Measurements from ENCODE around the gene SLC9A3. TPM values are rescaled to one million over a fixed set of nuclear protein-coding genes. Genes with fewer than 3 reads are reported as not detected.

Gene SLC9A3
- total RNA-seq, 2 experiments from 2014 or later: 2.3 to 2.5 TPM

- H3K4me3 Mint-ChIP-seq: peak overlapping the region; percentile 87
These were observed 52.5 kb downstream of the SLC9A3 start for GRCh38 chr5:471750-472058.

GRCh38 chr5:470961-471749 is 53.1 kb downstream of the SLC9A3 start:
- intact Hi-C loops (cut with DNase I, micrococcal nuclease): loop anchor here in 1 of 2 experiments (5.0 kb wide), 2 partner anchors 199 to 249 kb away; partner anchors contain the start of gene PDCD6
- CTCF ChIA-PET: interaction anchor here (1.2 kb wide), 1 partner anchor 24 kb away, joined by 4 read pairs; no protein-coding TSS in a partner anchor
- no peak for ATAC-seq (ENCODE audit: poor library complexity)
- DNase-seq: peak in 1 of 14 experiments; percentile 4
- H3K4me1 Mint-ChIP-seq (ENCODE audit: low read depth): peaks cover 27% of the 10 kb centered on the region
- Histone ChIP-seq H3K4me1 (ENCODE audit: insufficient read depth, low read length) (peaks cover 42% of the 10 kb centered on the region), H3K36me3 (ENCODE audit: insufficient read depth, low read length) (peaks cover 19% of the 10 kb centered on the region), H3K4me3 (ENCODE audit: low read length) (peak overlapping the region; percentile 63), H3K27ac (ENCODE audit: low read depth in 1 of 2, low read length in 2 of 2) (no peak overlapping the region), H3K9me3 (ENCODE audit: control insufficient read depth in 1 of 2, insufficient read depth in 1 of 2, low read length in 2 of 2) (peaks cover 0 to 6% of the 10 kb centered on the region in 2 experiments), H3K27me3 (ENCODE audit: control insufficient read depth in 1 of 2, insufficient read depth in 2 of 2, low read length in 2 of 2) (peaks cover 5 to 14% of the 10 kb centered on the region in 2 experiments)
- H3K27ac Mint-ChIP-seq: peak overlapping the region; percentile 87
- H3K27me3 Mint-ChIP-seq: peaks cover 9% of the 10 kb centered on the region
- H3K4me3 Mint-ChIP-seq: peak overlapping the region; percentile 87
- no peaks in the 10 kb centered on the region for H3K9me3 Mint-ChIP-seq
- TF ChIP-seq CTCF (IDR thresholded peaks at IDR 0.05): no peak
- H3K36me3 Mint-ChIP-seq (ENCODE audit: low read depth): peaks cover 16% of the 10 kb centered on the region
- POLR2A ChIA-PET: interaction anchor here (1.0 to 3.2 kb wide), 6 partner anchors 7 to 141 kb away, joined by 4 to 22 read pairs (median 4); partner anchors contain the start of genes CEP72 and EXOC3

More at GRCh38 chr5:471750-472058, 52.5 kb downstream of the SLC9A3 start:
- Mint-ChIP-seq H3K27me3 (peaks cover 9% of the 10 kb centered on the region), H3K4me1 (ENCODE audit: low read depth) (peaks cover 27% of the 10 kb centered on the region), H3K9me3 (no peaks in the 10 kb centered on the region), H3K27ac (peak overlapping the region; percentile 87), H3K36me3 (ENCODE audit: low read depth) (peaks cover 16% of the 10 kb centered on the region)
- TF ChIP-seq CTCF (IDR thresholded peaks at IDR 0.05): no peak
- H3K4me1 ChIP-seq (ENCODE audit: insufficient read depth, low read length): peaks cover 42% of the 10 kb centered on the region
- no peak for ATAC-seq (ENCODE audit: poor library complexity)
- peaks cover 18% of the 10 kb centered on the region for H3K36me3 ChIP-seq (ENCODE audit: insufficient read depth, low read length)
- no peak for DNase-seq
- ChIA-PET CTCF (interaction anchor here (1.2 kb wide), 1 partner anchor 25 kb away, joined by 4 read pairs; no protein-coding TSS in a partner anchor), POLR2A (interaction anchor here (0.6 to 3.2 kb wide), 8 partner anchors 8 to 140 kb away, joined by 3 to 22 read pairs (median 4); partner anchors contain the start of genes CEP72 and EXOC3)
- H3K9me3 ChIP-seq (ENCODE audit: control insufficient read depth in 1 of 2, insufficient read depth in 1 of 2, low read length in 2 of 2): peaks cover 0 to 11% of the 10 kb centered on the region in 2 experiments
- intact Hi-C loops (cut with DNase I, micrococcal nuclease): loop anchor here (1.0 to 5.0 kb wide), 5 partner anchors 7 to 249 kb away; partner anchors contain the start of gene PDCD6 (in 1 of the 2)
- peaks cover 11 to 14% of the 10 kb centered on the region in 2 experiments for H3K27me3 ChIP-seq (ENCODE audit: control insufficient read depth in 1 of 2, insufficient read depth in 2 of 2, low read length in 2 of 2)
- peak overlapping the region in 1 of 2 donors; percentile 74 for H3K27ac ChIP-seq (ENCODE audit: low read depth in 1 of 2, low read length in 2 of 2)
- peak overlapping the region; percentile 63 for H3K4me3 ChIP-seq (ENCODE audit: low read length)

GRCh38 chr5:469752-470483 is 54.3 kb downstream of the SLC9A3 start:
- POLR2A ChIA-PET: no interaction called here
- intact Hi-C loops (cut with DNase I, micrococcal nuclease): loop anchor here in 1 of 2 experiments (5.0 kb wide), 2 partner anchors 198 to 248 kb away; partner anchors contain the start of gene PDCD6

More at GRCh38 chr5:469752-470483, 54.3 kb downstream of the SLC9A3 start:
- TF ChIP-seq CTCF (IDR thresholded peaks at IDR 0.05): no peak
- Mint-ChIP-seq H3K9me3 (no peaks in the 10 kb centered on the region), H3K27me3 (peaks cover 5% of the 10 kb centered on the region), H3K36me3 (ENCODE audit: low read depth) (peaks cover 16% of the 10 kb centered on the region), H3K4me1 (ENCODE audit: low read depth) (peaks cover 27% of the 10 kb centered on the region), H3K27ac (peak overlapping the region; percentile 53), H3K4me3 (peak overlapping the region; percentile 68)
- H3K27me3 ChIP-seq (ENCODE audit: control insufficient read depth in 1 of 2, insufficient read depth in 2 of 2, low read length in 2 of 2): peaks cover 2 to 4% of the 10 kb centered on the region in 2 experiments
- H3K4me1 ChIP-seq (ENCODE audit: insufficient read depth, low read length): peaks cover 38% of the 10 kb centered on the region
- H3K9me3 ChIP-seq (ENCODE audit: control insufficient read depth in 1 of 2, insufficient read depth in 1 of 2, low read length in 2 of 2): no peaks in the 10 kb centered on the region
- H3K27ac ChIP-seq (ENCODE audit: low read depth in 1 of 2, low read length in 2 of 2): no peak overlapping the region
- ATAC-seq (ENCODE audit: poor library complexity) (no peak), DNase-seq (peak in 1 of 14 experiments; percentile 6)
- peaks cover 19% of the 10 kb centered on the region for H3K36me3 ChIP-seq (ENCODE audit: insufficient read depth, low read length)
- CTCF ChIA-PET: interaction anchor here (0.9 kb wide), 1 partner anchor 23 kb away, joined by 4 read pairs; no protein-coding TSS in a partner anchor
- H3K4me3 ChIP-seq (ENCODE audit: low read length): no peak overlapping the region
